Lung (tissue), 12 donors: Measurements from ENCODE around the gene GLRX2. TPM values are rescaled to one million over a fixed set of nuclear protein-coding genes. Genes with fewer than 3 reads are reported as not detected.
A peak's percentile ranks its signal among the peaks of the same experiment; 100 is the strongest.

Experiments
- ATAC-seq: fragments of 200-7000 bp; cut with Tn5 transposase; one replicate; pipeline ENCODE4 v1.9.1; 2020; ENCODE audit warnings: moderate number of reproducible peaks; ENCODE audit not compliant: insufficient read depth, low FRiP score
- DNase-seq, 3 donors: peaks; one replicate each; pipeline ENCODE4 v3.0.0-alpha.2; 2013 to 2017
- H3K27ac ChIP-seq, 2 donors: one replicate each; pipeline ENCODE4 v1.5.1; 2013; ENCODE audit warnings: mild to moderate bottlenecking in 2 of 2, moderate library complexity in 2 of 2, control low read depth in 1 of 2, inconsistent platforms in 1 of 2, low read depth in 1 of 2, low read length in 1 of 2
- H3K27me3 ChIP-seq, 3 donors: one replicate each; pipeline ENCODE4 v1.5.1; 2013; ENCODE audit warnings: low read length in 2 of 3; ENCODE audit not compliant: control insufficient read depth in 3 of 3, insufficient read depth in 3 of 3
- H3K36me3 ChIP-seq, 4 donors: one replicate each; pipeline ENCODE4 v1.5.1; 2013; ENCODE audit warnings: low read length in 4 of 4, mild to moderate bottlenecking in 1 of 4, moderate library complexity in 1 of 4; ENCODE audit not compliant: control insufficient read depth in 4 of 4, insufficient read depth in 4 of 4
- H3K4me1 ChIP-seq, 5 donors: one replicate each; pipeline ENCODE4 v1.5.1; 2013; ENCODE audit warnings: low read length in 5 of 5, mild to moderate bottlenecking in 2 of 5, moderate library complexity in 1 of 5; ENCODE audit not compliant: control insufficient read depth in 5 of 5, insufficient read depth in 5 of 5
- H3K4me3 ChIP-seq: one replicate; pipeline ENCODE4 v1.5.1; 2013; ENCODE audit warnings: mild to moderate bottlenecking, control low read depth, moderate library complexity
- H3K9ac ChIP-seq, 2 donors: one replicate each; pipeline ENCODE4 v1.5.1; 2013; ENCODE audit warnings: low read length in 2 of 2, control low read depth in 1 of 2; ENCODE audit not compliant: insufficient read depth in 1 of 2
- H3K9me3 ChIP-seq, 4 donors: one replicate each; pipeline ENCODE4 v1.5.1; 2013; ENCODE audit warnings: low read length in 3 of 4, mild to moderate bottlenecking in 1 of 4, moderate library complexity in 1 of 4; ENCODE audit not compliant: control insufficient read depth in 4 of 4, insufficient read depth in 3 of 4
- WGBS, 2 donors: extraction: QIAGEN DNeasy Blood & Tissue Kit; methylation state at CpG; one replicate each; pipeline ENCODE4 v1.1.7; 2013; 5-methylcytosine and 5-hydroxymethylcytosine counted together
- polyA plus RNA-seq, 2 donors: library from polyadenylated mRNA; stranded (reverse); fragments of 200-250 nt; gene quantifications; one replicate each; pipeline ENCODE4 v1.2.1, GENCODE V29; 2013
- total RNA-seq, 2 donors: library from RNA; depleted of rRNA in 1 of 2; stranded (reverse); fragments of >200 nt in 1 of 2; gene quantifications; one replicate each; pipeline ENCODE4 v1.2.1, GENCODE V29; 2014 to 2021
- TF ChIP-seq, protein P1 (sequence below): IDR thresholded peaks from 2 replicates; pipeline ENCODE4 v1.5.1; 2012; ENCODE audit warnings: mild to moderate bottlenecking; ENCODE audit errors: control extremely low read depth, extremely low read depth
- donor health status: control.
- donor health status: control.
- donor health status: Bipolar disorder and iron deficiency.
- donor health status: healthy.
- donor health status: DM: yes; HTN: yes; CAD: no.

Gene GLRX2
- total and polyA plus RNA-seq, 4 donors: 6.3 to 19.6 (median 15.1) TPM

DNA sequence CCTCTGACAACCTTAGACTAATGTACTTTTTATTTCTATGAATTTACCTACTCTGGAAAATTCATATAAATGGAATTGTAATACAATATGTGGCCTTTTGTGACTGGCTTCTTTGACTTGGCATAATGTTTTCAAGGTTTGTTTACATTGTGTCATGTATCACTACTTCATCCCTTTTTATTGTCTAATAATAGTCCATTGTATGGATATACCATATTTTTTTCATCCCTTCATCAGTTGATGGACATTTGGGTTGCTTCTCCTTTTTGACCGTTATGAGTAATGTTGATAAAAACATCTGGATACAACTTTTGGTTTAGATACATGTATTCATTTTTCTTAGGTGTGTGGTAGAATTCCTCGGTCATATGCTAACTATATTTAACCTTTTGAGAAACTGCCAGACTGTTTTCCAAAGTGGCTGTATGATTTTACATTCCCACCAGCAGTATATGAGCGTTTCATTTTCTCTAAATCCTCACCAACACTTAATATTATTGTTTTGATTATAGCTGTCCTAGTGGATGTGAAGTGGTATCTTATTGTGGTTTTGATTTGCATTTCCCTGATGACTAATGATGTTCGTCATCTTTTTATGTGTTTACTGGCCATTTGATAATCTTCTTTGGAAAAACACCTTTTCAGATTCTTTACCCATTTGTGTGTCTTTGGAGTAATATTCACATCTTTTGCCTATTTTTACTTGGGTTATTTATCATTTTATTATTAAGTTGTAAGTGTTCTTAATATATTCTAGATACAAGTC lies 42.3 kb downstream of the GLRX2 start:
- Histone ChIP-seq H3K27me3 (no peaks in the 10 kb centered on the region), H3K4me3 (no peak overlapping the region), H3K9ac (no peak overlapping the region), H3K4me1 (peaks cover 1 to 18% (median 8%) of the 10 kb centered on the region in 5 donors), H3K36me3 (peaks cover 0 to 9% (median 0%) of the 10 kb centered on the region in 4 donors), H3K9me3 (no peaks in the 10 kb centered on the region), H3K27ac (no peak overlapping the region)
- TF ChIP-seq, protein P1, sequence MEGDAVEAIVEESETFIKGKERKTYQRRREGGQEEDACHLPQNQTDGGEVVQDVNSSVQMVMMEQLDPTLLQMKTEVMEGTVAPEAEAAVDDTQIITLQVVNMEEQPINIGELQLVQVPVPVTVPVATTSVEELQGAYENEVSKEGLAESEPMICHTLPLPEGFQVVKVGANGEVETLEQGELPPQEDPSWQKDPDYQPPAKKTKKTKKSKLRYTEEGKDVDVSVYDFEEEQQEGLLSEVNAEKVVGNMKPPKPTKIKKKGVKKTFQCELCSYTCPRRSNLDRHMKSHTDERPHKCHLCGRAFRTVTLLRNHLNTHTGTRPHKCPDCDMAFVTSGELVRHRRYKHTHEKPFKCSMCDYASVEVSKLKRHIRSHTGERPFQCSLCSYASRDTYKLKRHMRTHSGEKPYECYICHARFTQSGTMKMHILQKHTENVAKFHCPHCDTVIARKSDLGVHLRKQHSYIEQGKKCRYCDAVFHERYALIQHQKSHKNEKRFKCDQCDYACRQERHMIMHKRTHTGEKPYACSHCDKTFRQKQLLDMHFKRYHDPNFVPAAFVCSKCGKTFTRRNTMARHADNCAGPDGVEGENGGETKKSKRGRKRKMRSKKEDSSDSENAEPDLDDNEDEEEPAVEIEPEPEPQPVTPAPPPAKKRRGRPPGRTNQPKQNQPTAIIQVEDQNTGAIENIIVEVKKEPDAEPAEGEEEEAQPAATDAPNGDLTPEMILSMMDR: no peak
- ATAC-seq (no peak), DNase-seq (no peak)
- WGBS, 2 donors: 88 to 92% methylated on average over 4 of the region's 4 CpGs

DNA sequence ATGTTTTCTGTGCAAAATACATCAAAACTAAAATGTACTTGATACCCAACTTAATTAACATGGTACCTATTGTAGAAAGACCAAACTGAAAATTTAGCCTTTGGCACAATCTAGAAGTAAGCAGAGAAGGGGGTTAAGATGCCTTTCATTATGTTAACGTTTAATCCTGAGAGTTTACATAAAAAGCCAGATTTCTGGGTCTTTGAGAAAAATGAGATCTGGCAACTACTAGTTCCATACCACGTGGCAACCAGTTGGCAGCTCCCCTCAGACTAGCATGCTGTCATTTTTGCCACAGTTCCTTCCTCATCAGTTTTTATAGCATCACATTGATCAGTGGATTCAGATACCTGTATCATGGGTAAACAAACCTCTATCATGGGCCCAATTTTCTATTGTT lies 44.3 kb downstream of the GLRX2 start:
- no peaks in the 10 kb centered on the region for H3K9me3 ChIP-seq
- 15% methylated on average over 2 of the region's 2 CpGs for WGBS, 2 donors
- H3K27me3 ChIP-seq: no peaks in the 10 kb centered on the region
- peak overlapping the region in 1 of 2 donors; percentile 60 for H3K27ac ChIP-seq
- H3K9ac ChIP-seq: peak overlapping the region; percentile 98
- ATAC-seq (no peak), DNase-seq (peak in 2 of 3 donors; percentile 45 to 49)
- TF ChIP-seq, protein P1: no peak
- H3K4me1 ChIP-seq: peaks cover 1 to 24% (median 8%) of the 10 kb centered on the region in 5 donors
- no peak overlapping the region for H3K4me3 ChIP-seq
- peaks cover 0 to 9% (median 0%) of the 10 kb centered on the region in 4 donors for H3K36me3 ChIP-seq

DNA sequence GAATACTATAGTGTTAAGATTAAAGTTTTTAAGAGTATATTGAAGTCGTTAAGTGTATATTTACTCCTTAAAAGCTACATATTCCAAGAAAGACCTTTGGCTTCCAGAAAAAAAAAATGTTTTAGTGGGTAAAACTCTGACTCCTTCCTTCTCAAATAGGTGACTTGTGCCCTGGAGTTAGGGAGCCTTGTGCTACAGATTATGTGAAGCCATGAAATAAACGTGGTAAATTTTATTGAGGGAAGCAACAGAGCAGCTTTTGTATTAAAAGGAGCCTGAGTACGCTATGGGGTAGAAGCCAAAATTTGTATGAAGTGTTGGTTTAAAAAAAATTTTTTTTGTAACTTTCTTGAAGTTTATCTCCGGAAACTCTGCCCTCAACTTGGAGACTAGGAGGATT lies 44.8 kb downstream of the GLRX2 start:
- no peak for ATAC-seq
- 14 to 21% methylated on average over 4 of the region's 4 CpGs for WGBS, 2 donors
- H3K27ac ChIP-seq: peak overlapping the region in 1 of 2 donors; percentile 70
- peak overlapping the region; percentile 98 for H3K9ac ChIP-seq
- H3K4me1 ChIP-seq: peaks cover 1 to 24% (median 8%) of the 10 kb centered on the region in 5 donors
- H3K9me3 ChIP-seq: no peaks in the 10 kb centered on the region
- H3K27me3 ChIP-seq: no peaks in the 10 kb centered on the region
- H3K4me3 ChIP-seq: no peak overlapping the region
- TF ChIP-seq, protein P1: no peak
- DNase-seq: peak in 2 of 3 donors; percentile 49 to 61
- peaks cover 0 to 9% (median 0%) of the 10 kb centered on the region in 4 donors for H3K36me3 ChIP-seq

DNA sequence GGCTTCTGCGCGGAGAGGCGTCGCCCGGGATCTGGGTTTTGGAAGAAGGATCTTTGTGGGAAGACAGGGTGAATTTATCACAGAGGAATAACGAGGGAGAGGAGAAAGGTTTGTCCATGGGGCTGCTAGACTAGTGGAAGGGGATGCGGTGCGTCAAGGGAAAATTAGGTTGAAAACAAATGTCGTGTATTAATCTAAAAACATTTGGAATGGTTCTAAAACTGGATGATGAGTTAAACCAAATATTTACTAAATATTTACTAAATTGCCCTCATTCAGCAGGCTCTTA lies 45.2 kb downstream of the GLRX2 start:
- no peaks in the 10 kb centered on the region for H3K27me3 ChIP-seq
- peak overlapping the region; percentile 98 for H3K27ac ChIP-seq
- TF ChIP-seq, protein P1: no peak
- WGBS, 2 donors: 0 to 1% methylated on average over 9 of the region's 9 CpGs
- DNase-seq: no peak
- peak overlapping the region; percentile 68 for H3K4me3 ChIP-seq
- H3K9ac ChIP-seq: peak overlapping the region; percentile 98
- peaks cover 1 to 24% (median 8%) of the 10 kb centered on the region in 5 donors for H3K4me1 ChIP-seq
- H3K36me3 ChIP-seq: peaks cover 0 to 9% (median 0%) of the 10 kb centered on the region in 4 donors
- no peak for ATAC-seq
- H3K9me3 ChIP-seq: no peaks in the 10 kb centered on the region
